HUES64 (cell line): Measurements from ENCODE around the gene SLC9A1.

ENCODE experiments used
- H3K27ac ChIP-seq: 2 replicates; pipeline ENCODE4 v1.7.0; 2013; ENCODE audit warnings: low read depth, low read length, inconsistent platforms
- H3K27me3 ChIP-seq: 2 replicates; pipeline ENCODE4 v1.6.1; 2013; ENCODE audit warnings: mild to moderate bottlenecking, low read length; ENCODE audit not compliant: insufficient read depth
- H3K36me3 ChIP-seq: 2 replicates; pipeline ENCODE4 v1.6.1; 2013; ENCODE audit warnings: mild to moderate bottlenecking, low read length; ENCODE audit not compliant: insufficient read depth
- H3K4me1 ChIP-seq: 2 replicates; pipeline ENCODE4 v1.6.1; 2013; ENCODE audit warnings: mild to moderate bottlenecking, low read length, moderate library complexity; ENCODE audit not compliant: insufficient read depth
- H3K4me3 ChIP-seq: 2 replicates; pipeline ENCODE4 v1.5.1; 2013; ENCODE audit warnings: mild to moderate bottlenecking, low read length, moderate library complexity
- H3K9ac ChIP-seq: 2 replicates; pipeline ENCODE4 v1.6.1; 2013; ENCODE audit warnings: mild to moderate bottlenecking, low read depth, low read length
- H3K9me3 ChIP-seq: 2 replicates; pipeline ENCODE4 v1.6.1; 2013; ENCODE audit warnings: low read depth, low read length; ENCODE audit not compliant: insufficient read depth
- WGBS: fragments of 150-250, 120-280 bp; methylation state at CpG from one replicate; pipeline ENCODE4 v1.1.7; 2013; ENCODE audit warnings: missing lambda C conversion rate; 5-methylcytosine and 5-hydroxymethylcytosine counted together

Gene SLC9A1

DNA sequence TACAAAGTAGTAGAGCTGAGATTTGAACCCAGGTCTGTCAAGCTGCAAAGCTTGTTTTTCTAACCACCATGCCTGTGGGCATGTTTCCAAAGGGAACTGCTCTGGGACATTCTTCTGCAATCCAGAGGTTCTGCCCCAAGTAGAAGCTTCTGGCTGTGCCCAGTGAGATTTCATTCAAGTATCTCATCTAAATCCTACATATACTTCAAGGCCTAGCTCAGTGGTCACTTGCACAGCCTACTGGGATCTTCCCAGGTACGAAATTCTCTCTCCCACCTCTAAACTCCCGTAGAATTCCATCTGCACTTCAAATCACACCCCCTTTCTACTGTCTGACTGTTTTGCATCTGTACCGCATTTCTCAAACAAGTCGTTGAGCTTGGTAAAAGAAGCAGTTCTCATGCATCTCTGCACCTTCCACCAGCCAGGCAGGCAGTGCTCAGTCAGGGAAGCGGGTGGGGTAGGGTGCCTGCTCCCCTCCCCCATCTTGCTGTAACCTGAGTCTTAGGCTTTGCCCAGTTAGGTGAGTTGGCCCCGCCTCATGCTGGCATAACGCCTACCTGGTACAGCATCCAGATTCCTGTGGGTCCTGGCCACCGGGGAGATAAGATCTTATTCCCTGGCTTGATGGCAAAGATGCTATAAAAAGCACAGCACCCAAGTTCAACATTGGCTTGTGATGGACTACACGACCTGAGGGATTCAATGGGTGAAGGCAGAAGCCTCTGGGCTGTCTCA is 13.5 kb downstream of the SLC9A1 start:
- 81% methylated on average over 9 of the region's 9 CpGs for WGBS
- Histone ChIP-seq H3K9ac (no peak overlapping the region), H3K36me3 (no peaks in the 10 kb centered on the region), H3K4me1 (peaks cover 46% of the 10 kb centered on the region), H3K4me3 (no peak overlapping the region), H3K27me3 (no peaks in the 10 kb centered on the region), H3K9me3 (no peaks in the 10 kb centered on the region), H3K27ac (no peak overlapping the region)

DNA sequence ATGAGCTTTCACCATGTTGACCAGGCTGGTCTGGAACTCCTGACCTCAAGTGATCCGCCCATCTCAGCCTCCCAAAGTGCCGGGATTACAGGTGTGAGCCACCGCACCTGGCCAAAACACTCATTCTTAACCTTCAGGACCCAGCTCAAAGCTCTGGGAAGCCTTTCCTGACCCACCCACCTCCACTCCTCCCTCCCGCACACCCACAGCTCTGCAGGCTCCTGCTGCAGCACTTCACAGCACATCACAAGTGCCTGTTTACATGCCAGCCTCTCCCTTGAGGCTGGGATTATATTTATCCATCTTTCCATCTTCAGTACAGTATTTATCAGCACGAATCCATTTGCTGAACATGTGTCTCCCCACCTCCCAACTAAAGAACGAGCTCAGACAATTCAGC is 14.9 kb downstream of the SLC9A1 start:
- Histone ChIP-seq H3K27me3 (no peaks in the 10 kb centered on the region), H3K27ac (no peak overlapping the region), H3K4me3 (no peak overlapping the region), H3K4me1 (peaks cover 31% of the 10 kb centered on the region), H3K36me3 (no peaks in the 10 kb centered on the region), H3K9me3 (no peaks in the 10 kb centered on the region), H3K9ac (no peak overlapping the region)
- 94% methylated on average over 6 of the region's 6 CpGs for WGBS

DNA sequence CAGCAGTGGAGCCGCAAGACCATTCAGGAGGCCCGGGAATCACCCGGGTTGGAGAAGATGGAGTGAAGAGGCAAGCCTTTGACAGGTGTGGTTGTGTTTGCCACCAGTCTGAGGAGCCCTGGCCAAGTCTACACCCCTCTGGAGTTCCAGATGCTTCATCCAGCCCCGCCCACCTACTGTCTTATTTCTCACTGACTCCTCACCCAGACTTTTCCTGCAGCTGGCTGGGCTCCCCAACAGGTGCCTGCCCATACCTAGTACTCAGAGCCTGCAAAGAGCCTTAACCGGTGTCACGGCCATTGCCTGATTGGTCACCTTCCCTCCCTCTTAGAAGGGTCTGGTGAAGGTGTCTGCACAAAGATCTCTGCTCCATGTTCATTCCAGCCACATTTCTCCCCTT is 16.0 kb downstream of the SLC9A1 start:
- 92% methylated on average over 6 of the region's 6 CpGs for WGBS
- Histone ChIP-seq H3K27ac (no peak overlapping the region), H3K36me3 (no peaks in the 10 kb centered on the region), H3K27me3 (no peaks in the 10 kb centered on the region), H3K4me1 (peaks cover 31% of the 10 kb centered on the region), H3K9me3 (no peaks in the 10 kb centered on the region), H3K9ac (no peak overlapping the region), H3K4me3 (no peak overlapping the region)

DNA sequence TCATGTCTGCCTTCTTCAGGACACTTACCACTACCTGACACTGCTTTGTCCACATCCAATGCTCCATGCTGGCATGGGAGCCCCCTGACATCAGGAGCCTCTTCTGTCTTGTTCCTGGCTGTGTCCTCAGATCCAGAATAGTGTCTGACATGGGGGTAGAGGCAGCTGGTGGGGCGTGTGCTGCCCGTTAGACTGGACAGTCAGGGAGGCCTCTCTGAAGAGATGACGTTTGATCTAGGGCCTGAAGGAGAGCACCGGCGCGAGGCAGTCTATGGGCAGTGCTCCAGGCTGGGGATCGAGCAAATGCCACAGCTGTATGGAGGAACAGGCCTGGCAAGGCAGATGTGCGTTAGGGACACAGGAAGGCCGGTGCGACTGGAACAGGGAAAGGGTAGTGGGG is 16.6 kb downstream of the SLC9A1 start:
- 90% methylated on average over 10 of the region's 10 CpGs for WGBS
- Histone ChIP-seq H3K9ac (no peak overlapping the region), H3K4me1 (peaks cover 31% of the 10 kb centered on the region), H3K36me3 (no peaks in the 10 kb centered on the region), H3K9me3 (no peaks in the 10 kb centered on the region), H3K4me3 (no peak overlapping the region), H3K27me3 (no peaks in the 10 kb centered on the region), H3K27ac (no peak overlapping the region)

DNA sequence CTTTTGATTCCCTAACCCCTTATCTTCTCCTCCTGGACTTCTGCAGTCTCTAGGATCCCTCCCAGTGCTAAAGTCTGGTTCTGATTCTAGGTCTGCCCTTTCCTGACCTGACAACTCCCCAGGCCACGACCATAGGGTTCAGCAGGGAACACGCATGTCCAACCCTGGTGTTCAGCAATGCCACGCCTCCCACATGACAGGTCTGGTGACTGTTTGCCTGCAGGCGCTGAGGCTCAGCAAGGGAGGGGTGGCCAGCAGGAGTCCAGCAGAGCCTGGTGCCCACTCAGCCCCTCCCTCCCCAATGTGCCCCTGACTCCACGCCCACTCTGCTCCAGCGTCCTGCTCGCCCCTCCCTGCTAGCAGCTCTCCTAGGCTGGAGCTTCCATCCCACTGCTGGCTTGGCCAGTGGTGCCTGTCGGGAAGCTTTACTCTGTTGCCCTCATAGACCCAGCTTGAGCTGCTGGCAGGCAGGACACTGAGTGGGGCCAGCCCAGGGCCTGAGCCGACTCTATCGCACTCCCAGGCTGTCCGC is 17.3 kb downstream of the SLC9A1 start:
- H3K4me1 ChIP-seq: peaks cover 28% of the 10 kb centered on the region
- no peak overlapping the region for H3K4me3 ChIP-seq
- 82% methylated on average over 11 of the region's 11 CpGs for WGBS
- H3K27ac ChIP-seq: no peak overlapping the region
- H3K36me3 ChIP-seq: no peaks in the 10 kb centered on the region
- no peak overlapping the region for H3K9ac ChIP-seq
- no peaks in the 10 kb centered on the region for H3K27me3 ChIP-seq
- H3K9me3 ChIP-seq: no peaks in the 10 kb centered on the region

DNA sequence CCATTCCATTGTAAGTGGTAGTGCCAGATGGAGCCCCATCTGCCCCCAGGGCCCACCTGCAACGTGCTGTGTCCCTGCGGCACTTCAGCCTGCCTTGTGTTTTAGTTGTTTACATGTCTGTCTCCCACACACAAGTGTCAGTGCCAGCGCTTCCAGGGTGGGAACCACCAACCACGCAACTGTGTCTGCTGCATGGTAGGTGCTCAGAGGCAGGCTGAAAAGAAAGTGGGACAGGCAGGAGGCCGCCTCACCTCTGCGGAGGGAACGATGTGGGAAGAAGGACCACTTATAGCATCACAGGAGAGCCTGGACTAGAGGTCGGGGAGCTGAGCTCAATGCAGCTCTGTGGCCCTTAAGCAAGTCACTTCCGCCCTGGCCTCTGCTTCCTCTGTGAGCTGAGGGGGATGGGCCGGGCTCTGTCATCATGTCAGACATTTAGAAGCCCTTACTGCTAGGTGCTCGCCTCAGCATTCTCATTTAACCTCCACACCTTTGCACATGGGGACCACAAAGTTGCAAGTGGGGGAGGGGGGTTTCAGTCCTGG is 17.9 kb downstream of the SLC9A1 start:
- Histone ChIP-seq H3K4me1 (peaks cover 23% of the 10 kb centered on the region), H3K27me3 (no peaks in the 10 kb centered on the region), H3K4me3 (no peak overlapping the region), H3K9ac (no peak overlapping the region), H3K27ac (no peak overlapping the region), H3K36me3 (no peaks in the 10 kb centered on the region), H3K9me3 (no peaks in the 10 kb centered on the region)
- WGBS: 77% methylated on average over 10 of the region's 11 CpGs

- Histone ChIP-seq H3K4me3 (no peak overlapping the region), H3K9me3 (no peaks in the 10 kb centered on the region), H3K27ac (no peak overlapping the region), H3K27me3 (no peaks in the 10 kb centered on the region), H3K9ac (no peak overlapping the region), H3K4me1 (peaks cover 14% of the 10 kb centered on the region), H3K36me3 (no peaks in the 10 kb centered on the region)
- 88% methylated on average over 3 of the region's 3 CpGs for WGBS
Observed at GRCh38 chr1:27136236-27136551, 18.7 kb downstream of the SLC9A1 start.

DNA sequence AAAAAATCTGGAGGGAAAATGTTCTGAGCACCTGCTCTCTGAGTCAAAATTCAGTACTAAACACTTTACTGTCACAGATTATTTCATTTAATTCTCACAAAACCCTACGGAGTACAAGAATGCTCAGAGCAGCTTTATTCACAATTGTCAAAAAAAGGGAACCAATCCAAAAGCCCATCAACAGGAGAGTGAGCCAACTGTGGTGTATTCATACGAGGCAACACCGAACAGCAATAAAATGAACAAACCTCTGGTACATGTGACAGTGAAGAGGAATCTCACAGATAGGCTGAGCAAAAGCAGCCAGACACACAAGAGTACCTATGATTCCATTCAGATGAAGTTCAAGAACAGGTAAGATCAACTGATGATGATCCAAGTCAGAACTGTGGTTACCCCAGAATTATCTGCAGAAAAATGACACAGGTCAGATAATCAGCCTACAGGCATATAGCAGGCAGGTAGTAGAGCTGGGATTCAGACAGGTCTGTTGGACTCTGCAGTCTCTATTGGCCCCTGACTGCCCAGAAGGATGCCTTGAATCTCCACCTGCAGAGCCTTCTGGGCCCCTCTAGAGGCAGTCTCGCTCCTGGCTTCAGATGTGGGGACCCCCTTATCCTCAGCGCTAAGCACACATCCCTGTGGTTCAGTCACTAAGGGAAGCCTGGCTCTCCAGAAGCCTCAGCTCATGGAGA is 19.2 kb downstream of the SLC9A1 start:
- Histone ChIP-seq H3K4me3 (no peak overlapping the region), H3K9ac (no peak overlapping the region), H3K27me3 (no peaks in the 10 kb centered on the region), H3K27ac (no peak overlapping the region), H3K9me3 (no peaks in the 10 kb centered on the region), H3K36me3 (no peaks in the 10 kb centered on the region), H3K4me1 (peaks cover 13% of the 10 kb centered on the region)
- 86% methylated on average over 5 of the region's 5 CpGs for WGBS

DNA sequence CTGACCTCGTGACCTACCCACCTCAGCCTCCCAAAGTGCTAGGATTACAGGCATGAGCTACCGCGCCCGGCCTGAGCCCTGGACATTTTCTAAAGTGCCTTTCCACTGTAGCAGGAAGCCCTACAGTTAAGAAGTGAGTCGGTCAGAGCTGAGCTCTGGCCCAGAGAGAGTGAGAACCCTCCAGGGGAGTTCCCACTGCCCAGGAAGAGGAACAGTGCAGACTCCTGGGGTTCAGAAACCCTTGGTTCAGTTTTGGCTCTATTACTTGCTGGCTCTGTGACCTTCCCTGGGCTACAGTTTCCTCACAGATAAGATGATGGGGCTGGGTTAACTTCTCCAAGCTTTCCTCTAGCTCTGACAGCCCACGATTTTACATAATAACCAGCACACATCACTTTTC is 20.9 kb downstream of the SLC9A1 start:
- H3K27ac ChIP-seq: no peak overlapping the region
- no peak overlapping the region for H3K4me3 ChIP-seq
- H3K4me1 ChIP-seq: peaks cover 11% of the 10 kb centered on the region
- no peaks in the 10 kb centered on the region for H3K36me3 ChIP-seq
- 91% methylated on average over 6 of the region's 6 CpGs for WGBS
- no peaks in the 10 kb centered on the region for H3K27me3 ChIP-seq
- no peak overlapping the region for H3K9ac ChIP-seq
- no peaks in the 10 kb centered on the region for H3K9me3 ChIP-seq

- peaks cover 11% of the 10 kb centered on the region; the same call in 1 of the 2 replicates for H3K4me1 ChIP-seq
- no peak overlapping the region for H3K9ac ChIP-seq
- WGBS: 95% methylated on average over 5 of the region's 5 CpGs
- no peaks in the 10 kb centered on the region for H3K9me3 ChIP-seq
- H3K27me3 ChIP-seq: no peaks in the 10 kb centered on the region
- no peaks in the 10 kb centered on the region for H3K36me3 ChIP-seq
- H3K4me3 ChIP-seq: no peak overlapping the region
- H3K27ac ChIP-seq: no peak overlapping the region
Observed at GRCh38 chr1:27133158-27133557, 21.8 kb downstream of the SLC9A1 start.

- Histone ChIP-seq H3K27me3 (no peaks in the 10 kb centered on the region), H3K9ac (no peak overlapping the region), H3K9me3 (no peaks in the 10 kb centered on the region), H3K4me3 (no peak overlapping the region), H3K36me3 (no peaks in the 10 kb centered on the region), H3K4me1 (peaks cover 11% of the 10 kb centered on the region; the same call in 1 of the 2 replicates), H3K27ac (no peak overlapping the region)
- 91% methylated on average over 7 of the region's 7 CpGs for WGBS
Observed at GRCh38 chr1:27132624-27133023, 22.3 kb downstream of the SLC9A1 start.
